Body of pancreas (tissue), 4 donors: ENCODE results near the gene RIN3. TPM values are rescaled to one million over a fixed set of nuclear protein-coding genes. Genes with fewer than 3 reads are reported as not detected.

Source experiments
- ATAC-seq: fragments of 150-250 bp; one replicate; pipeline ENCODE4 v1.9.1; 2016
- DNase-seq, 4 donors: peaks; one replicate each; pipeline ENCODE4 v3.0.0-alpha.2; 2019
- H3K27ac ChIP-seq, 4 donors: fragments of 200-600 bp; sonication (generic); 1 replicate in 3 of 4; 2 replicates in 1 of 4; pipeline versions ENCODE4 v1.5.1 to v1.6.1; 2016 to 2019; ENCODE audit warnings: mild to moderate bottlenecking in 1 of 4, mixed read lengths in 1 of 4, moderate library complexity in 1 of 4
- H3K27me3 ChIP-seq, 2 donors: fragments of 200-600 bp; sonication (generic); one replicate each; pipeline ENCODE4 v1.6.0; 2016; ENCODE audit warnings: mild to moderate bottlenecking in 1 of 2
- H3K36me3 ChIP-seq, 2 donors: fragments of 200-600 bp; sonication (generic); replicated peaks in 1 of 2; 2 replicates each; pipeline ENCODE4 v1.5.1; 2016; ENCODE audit warnings: low read depth in 2 of 2; ENCODE audit not compliant: insufficient read depth in 1 of 2
- H3K4me1 ChIP-seq: fragments of 200-600 bp; sonication (generic); one replicate; pipeline ENCODE4 v1.6.0; 2016
- H3K4me3 ChIP-seq, 2 donors: fragments of 200-600 bp; sonication (generic); 1 replicate in 1 of 2; 2 replicates in 1 of 2; pipeline ENCODE4 v1.5.1; 2016 to 2019
- H3K9me3 ChIP-seq, 3 donors: fragments of 200-600 bp; sonication (generic); 1 replicate in 2 of 3; 2 replicates in 1 of 3; pipeline ENCODE4 v1.5.1; 2016
- POLR2A ChIP-seq, 3 donors: fragments of 450-650 bp; IDR thresholded peaks; one replicate each; pipeline ENCODE4 v1.6.1; 2016; ENCODE audit warnings: antibody characterized with exemption in 3 of 3, mild to moderate bottlenecking in 2 of 3
- WGBS, 2 donors: methylation state at CpG; one replicate each; pipeline ENCODE4 v1.1.5; 2017; 5-methylcytosine and 5-hydroxymethylcytosine counted together
- intact Hi-C: fragments of 100-400 bp; cut with DNase I; formaldehyde crosslinking; loops from one replicate; pipeline ENCODE4 v1.15.1; 2023
- total RNA-seq, 2 donors: library from RNA; depleted of rRNA; stranded (reverse); fragments of >200 nt; gene quantifications; one replicate each; pipeline ENCODE4 v1.1.0, GENCODE V29; 2016
- TF ChIP-seq, protein P1 (sequence below), 7 experiments: fragments of 450-650 bp in 4 of 7; fragments of 200-600 bp in 3 of 7; sonication (generic) in 3 of 7; IDR thresholded peaks; one replicate each; pipeline ENCODE4 v1.5.1; 2016 to 2019; ENCODE audit warnings: antibody characterized with exemption in 7 of 7

RIN3 gene
- total RNA-seq, 2 donors from 2014 or later = 2.6 to 3.3 TPM

DNA sequence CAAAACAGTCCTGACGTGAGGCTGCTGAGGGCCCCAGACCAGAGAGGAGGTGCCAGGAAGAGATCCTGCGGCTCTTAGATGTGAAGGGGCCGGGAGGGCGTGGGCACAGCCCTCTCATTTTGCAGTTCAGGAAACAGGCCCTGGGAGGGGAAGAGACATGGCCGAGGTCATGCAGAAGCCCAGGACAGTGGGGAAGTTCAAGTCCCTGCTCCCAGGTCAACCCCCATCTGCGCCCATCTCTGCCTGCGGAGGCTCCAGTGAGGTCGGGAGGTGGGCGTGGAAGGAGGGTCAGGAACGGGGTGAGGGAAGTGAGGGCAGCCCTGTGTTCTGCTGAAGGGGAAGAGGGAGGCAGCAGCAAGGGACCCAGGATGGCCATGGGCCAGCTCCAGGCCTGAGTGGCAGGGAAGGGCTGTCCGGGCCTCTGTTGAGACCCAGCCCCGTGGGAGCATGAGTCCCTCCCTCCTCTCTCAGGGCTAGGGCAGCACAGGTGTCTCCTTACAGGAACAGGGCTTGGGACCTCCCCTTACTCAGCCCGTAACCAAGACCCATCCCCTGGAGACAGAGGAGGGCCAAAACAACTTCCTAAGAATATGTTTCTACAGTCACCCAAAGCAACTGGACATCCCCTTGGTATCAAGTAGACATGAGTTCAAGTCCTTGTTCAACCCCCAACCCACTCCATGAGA, 144.0 kb downstream of the RIN3 start:
- 54 to 57% methylated on average over 8 to 13 of the region's 13 CpGs for WGBS, 2 donors
- intact Hi-C loops = no loop called here
- no peak overlapping the region for H3K4me3 ChIP-seq
- no peaks in the 10 kb centered on the region for H3K27me3 ChIP-seq
- peak in 3 of 4 donors; percentile 20 to 79 (median 24) for DNase-seq
- H3K4me1 ChIP-seq = no peaks in the 10 kb centered on the region
- TF ChIP-seq, protein P1, sequence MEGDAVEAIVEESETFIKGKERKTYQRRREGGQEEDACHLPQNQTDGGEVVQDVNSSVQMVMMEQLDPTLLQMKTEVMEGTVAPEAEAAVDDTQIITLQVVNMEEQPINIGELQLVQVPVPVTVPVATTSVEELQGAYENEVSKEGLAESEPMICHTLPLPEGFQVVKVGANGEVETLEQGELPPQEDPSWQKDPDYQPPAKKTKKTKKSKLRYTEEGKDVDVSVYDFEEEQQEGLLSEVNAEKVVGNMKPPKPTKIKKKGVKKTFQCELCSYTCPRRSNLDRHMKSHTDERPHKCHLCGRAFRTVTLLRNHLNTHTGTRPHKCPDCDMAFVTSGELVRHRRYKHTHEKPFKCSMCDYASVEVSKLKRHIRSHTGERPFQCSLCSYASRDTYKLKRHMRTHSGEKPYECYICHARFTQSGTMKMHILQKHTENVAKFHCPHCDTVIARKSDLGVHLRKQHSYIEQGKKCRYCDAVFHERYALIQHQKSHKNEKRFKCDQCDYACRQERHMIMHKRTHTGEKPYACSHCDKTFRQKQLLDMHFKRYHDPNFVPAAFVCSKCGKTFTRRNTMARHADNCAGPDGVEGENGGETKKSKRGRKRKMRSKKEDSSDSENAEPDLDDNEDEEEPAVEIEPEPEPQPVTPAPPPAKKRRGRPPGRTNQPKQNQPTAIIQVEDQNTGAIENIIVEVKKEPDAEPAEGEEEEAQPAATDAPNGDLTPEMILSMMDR (IDR thresholded peaks at IDR 0.05) = no peak
- TF ChIP-seq POLR2A (IDR thresholded peaks at IDR 0.05) = peak in 1 of 3 donors; percentile 54
- ATAC-seq = no peak
- no peaks in the 10 kb centered on the region for H3K9me3 ChIP-seq
- no peaks in the 10 kb centered on the region for H3K36me3 ChIP-seq
- H3K27ac ChIP-seq = peak overlapping the region in 1 of 4 donors; percentile 62

DNA sequence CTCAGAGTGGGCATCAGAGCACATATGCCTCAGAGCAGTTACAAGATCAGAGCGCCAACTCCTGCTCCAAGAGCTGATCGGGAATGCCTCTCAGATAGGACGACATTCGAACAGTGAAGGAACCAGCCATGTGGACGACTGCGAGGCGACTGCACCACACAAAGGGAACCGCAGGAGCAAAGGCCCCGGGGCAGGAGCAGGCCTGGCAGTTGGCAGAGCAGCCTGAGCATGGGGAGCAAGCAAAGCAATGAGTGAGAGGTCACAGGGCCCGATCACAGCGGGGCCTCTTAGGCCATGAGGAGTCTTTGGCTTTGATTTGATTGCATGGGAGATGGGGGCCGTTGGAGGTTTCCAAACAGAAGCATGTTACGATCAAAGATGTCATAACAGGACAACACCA, 144.6 kb downstream of the RIN3 start:
- TF ChIP-seq, protein P1 (IDR thresholded peaks at IDR 0.05) = no peak
- no peak for TF ChIP-seq POLR2A (IDR thresholded peaks at IDR 0.05)
- ATAC-seq (no peak), DNase-seq (no peak)
- 76 to 77% methylated on average over 12 to 13 of the region's 13 CpGs for WGBS, 2 donors
- H3K9me3 ChIP-seq = no peaks in the 10 kb centered on the region
- H3K27me3 ChIP-seq = no peaks in the 10 kb centered on the region
- no peaks in the 10 kb centered on the region for H3K36me3 ChIP-seq
- intact Hi-C loops = no loop called here
- no peaks in the 10 kb centered on the region for H3K4me1 ChIP-seq
- H3K4me3 ChIP-seq = no peak overlapping the region
- peak overlapping the region in 1 of 4 donors; percentile 56 for H3K27ac ChIP-seq

DNA sequence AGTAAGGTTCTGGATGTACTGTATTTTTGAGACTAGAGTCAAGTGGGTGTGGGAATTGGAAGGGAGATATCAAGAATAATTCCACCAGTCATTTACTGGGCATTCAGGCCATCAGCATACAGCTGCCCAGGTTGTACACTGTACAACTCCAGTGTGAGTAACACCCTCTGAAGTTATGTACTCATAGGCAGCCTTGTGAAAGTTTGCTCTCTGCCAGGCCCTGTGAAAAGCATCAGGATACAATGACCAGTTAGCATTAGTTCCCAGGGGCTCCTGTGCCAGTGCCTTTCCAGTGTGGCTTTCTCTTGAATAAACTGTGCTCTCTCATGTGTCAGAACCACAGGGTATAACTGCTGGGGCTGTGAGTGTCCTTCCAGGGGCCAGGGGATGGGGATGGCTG, 145.1 kb downstream of the RIN3 start:
- Histone ChIP-seq H3K9me3 (no peaks in the 10 kb centered on the region), H3K4me1 (no peaks in the 10 kb centered on the region), H3K36me3 (no peaks in the 10 kb centered on the region), H3K27ac (peak overlapping the region in 1 of 4 donors; percentile 67), H3K27me3 (no peaks in the 10 kb centered on the region), H3K4me3 (no peak overlapping the region)
- DNase-seq = no peak
- intact Hi-C loops = no loop called here
- ATAC-seq = no peak
- no peak for TF ChIP-seq POLR2A (IDR thresholded peaks at IDR 0.05)
- TF ChIP-seq, protein P1 (IDR thresholded peaks at IDR 0.05) = no peak

DNA sequence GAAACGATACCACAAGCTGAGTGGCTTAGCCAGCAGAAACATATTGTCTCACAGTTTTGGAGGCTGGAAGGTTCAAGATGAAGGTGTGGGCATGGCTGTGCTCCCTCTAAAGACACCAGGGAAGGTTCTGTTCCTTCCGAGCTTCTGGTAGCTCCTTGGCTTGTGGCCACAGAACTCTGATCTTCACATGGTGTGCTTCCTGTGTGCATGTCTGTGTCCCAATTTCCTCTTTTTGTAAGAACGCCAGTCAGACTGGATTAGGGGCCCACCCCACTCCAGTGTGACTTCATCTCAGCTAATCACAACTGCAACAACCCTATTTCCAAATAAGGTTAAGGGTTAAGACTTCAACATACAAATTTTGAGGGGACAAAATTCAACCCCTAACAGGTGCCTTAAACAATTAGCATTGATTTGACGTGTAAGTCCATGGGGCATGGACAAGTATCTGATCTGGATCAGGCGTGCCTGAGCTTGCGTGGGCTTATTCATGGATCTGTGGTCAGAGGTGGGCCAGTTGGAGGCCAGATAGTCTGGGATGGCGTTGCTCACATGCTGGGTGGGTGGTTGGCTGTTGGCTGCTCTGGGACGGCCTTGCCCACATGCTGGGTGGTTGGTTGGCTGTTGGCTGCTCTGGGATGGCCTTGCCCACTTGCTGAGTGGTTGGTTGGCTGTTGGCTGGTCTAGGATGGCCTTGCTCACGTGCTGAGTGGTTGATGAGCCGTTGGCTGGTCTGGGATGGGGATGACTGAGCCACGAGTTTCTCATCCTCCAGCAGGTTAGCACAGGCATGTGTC, 146.4 kb downstream of the RIN3 start:
- TF ChIP-seq, protein P1 (IDR thresholded peaks at IDR 0.05) = no peak
- peak in 1 of 3 donors; percentile 14 for TF ChIP-seq POLR2A (IDR thresholded peaks at IDR 0.05)
- peak in 3 of 4 donors; percentile 32 to 86 (median 37) for DNase-seq
- Histone ChIP-seq H3K36me3 (no peaks in the 10 kb centered on the region), H3K27ac (peak overlapping the region in 2 of 4 donors; percentile 4 to 67), H3K4me1 (no peaks in the 10 kb centered on the region), H3K27me3 (no peaks in the 10 kb centered on the region), H3K4me3 (no peak overlapping the region), H3K9me3 (no peaks in the 10 kb centered on the region)
- no peak for ATAC-seq
- 61 to 78% methylated on average over 6 to 11 of the region's 11 CpGs for WGBS, 2 donors
- intact Hi-C loops = no loop called here
